ENCODE data around the gene PKHD1. TPM values are rescaled to one million over a fixed set of nuclear protein-coding genes. Genes with fewer than 3 reads are reported as not detected.

The PKHD1 gene
- total RNA-seq, 1 experiment from 2014 or later: 0.09 TPM

GRCh38 chr6:52045033-52045432, 42.4 kb downstream of the PKHD1 start:
- Histone ChIP-seq H3K9ac (ENCODE audit: extremely low read depth, insufficient read length, low read length) (no peak overlapping the region), H2AFZ (ENCODE audit: low read length) (no peak overlapping the region), H3K27me3 (ENCODE audit: insufficient read depth, low read length) (no peaks in the 10 kb centered on the region), H3K79me2 (ENCODE audit: insufficient read depth, low read length) (no peaks in the 10 kb centered on the region), H4K91ac (ENCODE audit: insufficient read length, low read depth, low read length) (no peak overlapping the region), H2BK12ac (ENCODE audit: insufficient read length, low read depth, low read length) (no peak overlapping the region), H3T11ph (ENCODE audit: low read length) (no peak overlapping the region), H2AK5ac (ENCODE audit: insufficient read length, low read length) (no peak overlapping the region), H3K23me2 (ENCODE audit: insufficient read length, low read depth, low read length, poor library complexity, severe bottlenecking) (no peaks in the 10 kb centered on the region), H3K4me1 (ENCODE audit: insufficient read depth, low read length) (no peaks in the 10 kb centered on the region; the same call in 1 of the 2 replicates), H3K4me2 (ENCODE audit: insufficient read depth, insufficient read length, low read length) (no peak overlapping the region), H4K20me1 (ENCODE audit: control insufficient read depth, insufficient read depth, insufficient read length) (no peaks in the 10 kb centered on the region), H3K14ac (ENCODE audit: insufficient read depth, low read length) (no peak overlapping the region), H4K8ac (replicated peaks; ENCODE audit: insufficient read length, low read depth, low read length) (no peak overlapping the region), H3K56ac (ENCODE audit: insufficient read length, low read depth, low read length) (no peak overlapping the region), H3K27ac (ENCODE audit: insufficient read length, low read depth, low read length) (no peak overlapping the region), H2BK5ac (ENCODE audit: insufficient read length, low read length) (no peak overlapping the region), H3K9me3 (ENCODE audit: control insufficient read depth, low read depth, low read length) (no peaks in the 10 kb centered on the region), H3K4ac (ENCODE audit: low read depth, low read length) (no peak overlapping the region), H2BK120ac (ENCODE audit: low read depth, low read length, poor library complexity, severe bottlenecking) (no peak overlapping the region), H3K79me1 (ENCODE audit: insufficient read depth, low read depth, low read length, poor library complexity, severe bottlenecking) (no peaks in the 10 kb centered on the region), H2BK15ac (ENCODE audit: low read depth, low read length) (no peak overlapping the region), H2BK20ac (ENCODE audit: low read depth, low read length, poor library complexity, severe bottlenecking) (no peak overlapping the region), H3K23ac (ENCODE audit: insufficient read length, low read depth, low read length) (no peak overlapping the region), H3K18ac (ENCODE audit: insufficient read length, low read depth, low read length) (no peak overlapping the region), H4K5ac (ENCODE audit: insufficient read length, low read depth, low read length) (no peak overlapping the region)
- TF ChIP-seq CTCF (conservative IDR thresholded peaks at IDR 0.05): no peak
- peaks cover 3 to 5% of the 10 kb centered on the region in 2 experiments for H3K4me1 Mint-ChIP-seq
- H3K27me3 Mint-ChIP-seq (ENCODE audit: low read depth): no peaks in the 10 kb centered on the region
- H3K9me3 Mint-ChIP-seq: peaks cover 0 to 2% of the 10 kb centered on the region in 2 experiments; a peak in 1 of 5 replicates
- DNase-seq: no peak
- H3K36me3 Mint-ChIP-seq (ENCODE audit: insufficient read depth in 1 of 3, low read depth in 3 of 3): no peaks in the 10 kb centered on the region; a peak in 1 of 7 replicates
- no peak overlapping the region for H3K27ac Mint-ChIP-seq
- H3K4me3 Mint-ChIP-seq: no peak overlapping the region
- WGBS (ENCODE audit: extremely low coverage, insufficient read length, low lambda C conversion rate): no CpG with 5 or more reads among the region's 5 CpGs
